G401 (cell line): ENCODE measurements around the gene CHRDL2. TPM values are rescaled to one million over a fixed set of nuclear protein-coding genes. Genes with fewer than 3 reads are reported as not detected.

ENCODE experiments used
- DNase-seq: peaks from one replicate; pipeline ENCODE4 v3.0.0-alpha.2; 2015; ENCODE audit warnings: low spot score
- in situ Hi-C: cut with HindIII; loops from 2 replicates; pipeline ENCODE4 v1.10.0; 2016; ENCODE audit warnings: low sequenced_read_pairs, mixed read lengths
- total RNA-seq: library from RNA; depleted of rRNA; stranded (reverse); fragments of >200 nt; shearing (Covaris generic); gene quantifications from 2 replicates; pipeline ENCODE4 v1.2.3, GENCODE V29; 2014

CHRDL2 gene
- total RNA-seq, 1 experiment from 2014 or later: not detected

GRCh38 chr11:74749127-74749964, 18.1 kb upstream of the CHRDL2 start:
- DNase-seq: peak; percentile 38
- in situ Hi-C loops: no loop called here

GRCh38 chr11:74748211-74749126, 17.2 kb upstream of the CHRDL2 start, which contains the start of gene RNF169:
TSS of gene RNF169 (plus strand) at chr11:74748849. CDS start at chr11:74748881, 32 bp downstream.
- DNase-seq: peak; percentile 98
- in situ Hi-C loops: no loop called here

GRCh38 chr11:74746868-74747267, 15.6 kb upstream of the CHRDL2 start:
- no peak for DNase-seq
- in situ Hi-C loops: no loop called here

GRCh38 chr11:74744277-74744676, 13.1 kb upstream of the CHRDL2 start:
- DNase-seq: no peak
- in situ Hi-C loops: no loop called here

- DNase-seq: no peak
- in situ Hi-C loops: no loop called here
Observed at GRCh38 chr11:74743640-74744039, 12.4 kb upstream of the CHRDL2 start.

GRCh38 chr11:74742070-74742469, 10.8 kb upstream of the CHRDL2 start:
- no peak for DNase-seq
- in situ Hi-C loops: no loop called here

- peak; percentile 79 for DNase-seq
Observed at GRCh38 chr11:74739546-74740270, 8.5 kb upstream of the CHRDL2 start.

GRCh38 chr11:74736031-74736430, 4.8 kb upstream of the CHRDL2 start:
- no peak for DNase-seq
- in situ Hi-C loops: no loop called here

More at GRCh38 chr11:74739546-74740270, 8.5 kb upstream of the CHRDL2 start:
- in situ Hi-C loops: no loop called here

- no peak for DNase-seq
- in situ Hi-C loops: no loop called here
Observed at GRCh38 chr11:74735365-74735928, 4.2 kb upstream of the CHRDL2 start.

GRCh38 chr11:74734559-74734925, 3.3 kb upstream of the CHRDL2 start:
- in situ Hi-C loops: no loop called here
- DNase-seq: no peak

GRCh38 chr11:74730571-74731260, 510 bp downstream of the CHRDL2 start:
- no peak for DNase-seq
- in situ Hi-C loops: no loop called here

- in situ Hi-C loops: loop anchor here (5.0 kb wide), 1 partner anchor 42 kb away; no protein-coding TSS in a partner anchor
- no peak for DNase-seq
Observed at GRCh38 chr11:74729397-74729796, 1.8 kb downstream of the CHRDL2 start.

- DNase-seq: peak; percentile 62
Observed at GRCh38 chr11:74726547-74727182, 4.6 kb downstream of the CHRDL2 start.

GRCh38 chr11:74725701-74726100, 5.5 kb downstream of the CHRDL2 start:
- no peak for DNase-seq
- in situ Hi-C loops: loop anchor here (5.0 kb wide), 1 partner anchor 38 kb away; no protein-coding TSS in a partner anchor

More at GRCh38 chr11:74726547-74727182, 4.6 kb downstream of the CHRDL2 start:
- in situ Hi-C loops: loop anchor here (5.0 kb wide), 1 partner anchor 39 kb away; no protein-coding TSS in a partner anchor

GRCh38 chr11:74723511-74723910, 7.7 kb downstream of the CHRDL2 start:
- in situ Hi-C loops: no loop called here

GRCh38 chr11:74721479-74721835, 9.8 kb downstream of the CHRDL2 start:
- in situ Hi-C loops: no loop called here
- DNase-seq: peak; percentile 84

More at GRCh38 chr11:74723511-74723910, 7.7 kb downstream of the CHRDL2 start:
- no peak for DNase-seq

- in situ Hi-C loops: no loop called here
Observed at GRCh38 chr11:74720596-74721478, 10.4 kb downstream of the CHRDL2 start.

More at GRCh38 chr11:74720596-74721478, 10.4 kb downstream of the CHRDL2 start:
- peak; percentile 77 for DNase-seq
